ENCODE data around the gene WBP4.

DNA sequence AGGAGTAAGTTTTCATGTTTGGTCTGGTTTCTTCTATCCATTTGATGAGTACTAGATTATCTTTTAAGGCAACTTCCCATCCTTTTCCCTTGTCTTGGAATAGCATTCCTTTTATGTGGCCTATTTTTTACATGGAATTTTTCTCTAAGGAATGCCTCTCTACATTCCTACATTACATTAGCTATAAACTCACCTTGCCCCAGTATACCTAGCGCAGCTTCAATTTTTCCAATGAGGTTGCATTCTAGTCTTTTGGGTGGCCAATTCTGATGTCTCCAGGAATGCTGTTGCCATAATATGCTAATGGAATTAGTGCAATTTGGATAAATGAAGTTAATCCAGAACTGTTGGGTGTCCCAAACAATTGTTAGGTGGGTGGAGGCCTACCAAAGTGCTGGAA, 37.5 kb downstream of the WBP4 start:
- TF ChIP-seq, protein P1, sequence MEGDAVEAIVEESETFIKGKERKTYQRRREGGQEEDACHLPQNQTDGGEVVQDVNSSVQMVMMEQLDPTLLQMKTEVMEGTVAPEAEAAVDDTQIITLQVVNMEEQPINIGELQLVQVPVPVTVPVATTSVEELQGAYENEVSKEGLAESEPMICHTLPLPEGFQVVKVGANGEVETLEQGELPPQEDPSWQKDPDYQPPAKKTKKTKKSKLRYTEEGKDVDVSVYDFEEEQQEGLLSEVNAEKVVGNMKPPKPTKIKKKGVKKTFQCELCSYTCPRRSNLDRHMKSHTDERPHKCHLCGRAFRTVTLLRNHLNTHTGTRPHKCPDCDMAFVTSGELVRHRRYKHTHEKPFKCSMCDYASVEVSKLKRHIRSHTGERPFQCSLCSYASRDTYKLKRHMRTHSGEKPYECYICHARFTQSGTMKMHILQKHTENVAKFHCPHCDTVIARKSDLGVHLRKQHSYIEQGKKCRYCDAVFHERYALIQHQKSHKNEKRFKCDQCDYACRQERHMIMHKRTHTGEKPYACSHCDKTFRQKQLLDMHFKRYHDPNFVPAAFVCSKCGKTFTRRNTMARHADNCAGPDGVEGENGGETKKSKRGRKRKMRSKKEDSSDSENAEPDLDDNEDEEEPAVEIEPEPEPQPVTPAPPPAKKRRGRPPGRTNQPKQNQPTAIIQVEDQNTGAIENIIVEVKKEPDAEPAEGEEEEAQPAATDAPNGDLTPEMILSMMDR (IDR thresholded peaks at IDR 0.05), result no peak
- TF ChIP-seq POLR2AphosphoS5 (IDR thresholded peaks at IDR 0.05) (no peak), POLR2A (IDR thresholded peaks at IDR 0.05) (no peak)

All from breast epithelium (tissue), 3 donors.